Bronchial epithelial cell (primary cell): Measurements from ENCODE around the gene MYCT1. TPM values are rescaled to one million over a fixed set of nuclear protein-coding genes. Genes with fewer than 3 reads are reported as not detected.
"Not testable (repeated sequence)": the region's sequence is repeated elsewhere in the genome, so short reads cannot be mapped to it uniquely, and the experiment has no call there.

Source experiments
- DNase-seq: peaks from one replicate; pipeline ENCODE4 v3.0.0-alpha.2; 2010; ENCODE audit warnings: low read depth
- FAIRE-seq: peaks from 2 replicates; lab custom pipeline; 2011; peaks lifted over from hg19 to GRCh38; lab: Jason Lieb, UNC
- H3K27me3 ChIP-seq: 2 replicates; pipeline ENCODE4 v1.5.1; 2011; ENCODE audit warnings: low read length; ENCODE audit not compliant: control insufficient read depth, insufficient read depth
- H3K36me3 ChIP-seq: 2 replicates; pipeline ENCODE4 v1.5.1; 2011; ENCODE audit warnings: low read length; ENCODE audit not compliant: control insufficient read depth, insufficient read depth
- H3K4me3 ChIP-seq: 2 replicates; pipeline ENCODE4 v1.5.1; 2011; ENCODE audit warnings: mild to moderate bottlenecking, low read depth, low read length, control low read depth
- CTCF ChIP-seq: IDR thresholded peaks from 2 replicates; pipeline ENCODE4 v1.5.1; 2011; ENCODE audit warnings: mild to moderate bottlenecking, moderate library complexity, low read length, control low read depth, inconsistent platforms; ENCODE audit not compliant: insufficient read depth, severe bottlenecking
- total RNA-seq: library from RNA; depleted of rRNA; stranded (reverse); fragments of >200 nt; gene quantifications from 2 replicates; pipeline ENCODE4 v1.2.1, GENCODE V29; 2014

MYCT1 gene
- total RNA-seq, 1 donor from 2014 or later: 0.53 TPM

DNA sequence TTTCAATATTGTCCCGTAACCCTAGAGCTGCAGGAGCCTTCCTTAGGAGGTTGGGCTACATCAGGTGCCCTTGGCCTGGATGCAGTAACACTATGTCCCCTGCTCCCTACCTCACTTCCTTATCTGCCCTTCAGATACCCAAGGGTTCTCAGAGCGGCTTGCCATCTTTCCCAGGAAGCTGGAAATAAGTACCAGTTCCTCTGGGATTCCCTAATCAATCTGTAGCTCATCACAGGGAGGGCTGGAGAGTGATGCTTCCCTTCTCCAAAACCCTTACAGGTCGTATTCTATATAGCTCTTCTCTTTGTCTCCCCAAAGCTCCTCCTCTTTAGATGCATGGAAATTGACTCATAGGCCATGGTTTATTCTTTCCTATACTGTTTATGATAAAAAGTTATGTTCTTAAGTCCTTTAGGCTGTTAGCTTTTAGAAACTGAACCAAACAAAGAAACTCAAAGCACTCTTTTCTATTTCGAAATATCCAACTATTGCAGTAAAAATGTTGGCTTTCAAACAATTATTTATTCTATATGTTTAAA lies 4.2 kb downstream of the MYCT1 start:
- no peak overlapping the region for H3K4me3 ChIP-seq
- DNase-seq (no peak), FAIRE-seq (no peak)
- no peak for TF ChIP-seq CTCF
- H3K36me3 ChIP-seq: no peaks in the 10 kb centered on the region
- no peaks in the 10 kb centered on the region for H3K27me3 ChIP-seq

GRCh38 chr6:152703750-152704149 lies 6.1 kb downstream of the MYCT1 start:
- not testable (repeated sequence) for H3K27me3 ChIP-seq, DNase-seq, H3K4me3 ChIP-seq, FAIRE-seq, H3K36me3 ChIP-seq

DNA sequence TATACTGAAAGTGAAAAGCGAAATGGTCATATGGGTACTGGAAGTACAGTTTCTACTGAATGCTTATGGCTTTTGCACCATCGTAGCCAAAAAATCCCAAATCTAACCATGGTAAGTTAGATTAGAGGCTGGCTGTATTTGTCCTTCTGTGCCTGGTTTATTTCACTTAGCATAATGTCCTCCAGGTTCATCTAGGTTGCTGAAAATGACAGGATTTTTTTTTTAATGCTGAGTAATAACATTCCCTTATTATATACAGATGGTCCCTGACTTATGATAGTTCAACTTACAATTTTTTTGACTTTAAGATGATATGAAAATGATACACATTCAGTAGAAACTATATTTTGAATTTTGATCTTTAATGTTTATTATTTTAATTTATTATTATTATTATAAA lies 7.6 kb downstream of the MYCT1 start:
- H3K27me3 ChIP-seq: no peaks in the 10 kb centered on the region
- no peak for DNase-seq
- no peak for FAIRE-seq
- TF ChIP-seq CTCF: no peak
- no peak overlapping the region for H3K4me3 ChIP-seq
- no peaks in the 10 kb centered on the region for H3K36me3 ChIP-seq

DNA sequence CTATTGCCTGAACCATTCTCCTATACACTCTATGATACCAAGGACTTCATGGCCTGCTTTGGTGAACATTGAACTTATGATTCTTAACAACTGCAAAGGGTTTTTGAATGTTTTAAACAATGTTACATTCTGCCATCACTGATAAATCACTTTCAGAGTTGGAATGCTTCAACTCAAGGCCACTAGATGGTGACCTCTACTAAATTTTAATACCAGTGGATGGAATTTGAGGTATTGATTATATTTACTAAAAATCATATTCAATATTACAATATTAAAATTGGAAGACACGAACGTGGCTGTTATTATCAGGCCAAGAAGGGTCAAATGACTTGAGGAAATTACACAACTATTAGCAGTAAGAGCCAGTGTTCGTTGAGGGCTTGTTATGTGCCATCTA lies 18.6 kb downstream of the MYCT1 start:
- DNase-seq: no peak
- Histone ChIP-seq H3K36me3 (no peaks in the 10 kb centered on the region), H3K4me3 (no peak overlapping the region), H3K27me3 (no peaks in the 10 kb centered on the region)
- FAIRE-seq: no peak
- TF ChIP-seq CTCF: no peak

DNA sequence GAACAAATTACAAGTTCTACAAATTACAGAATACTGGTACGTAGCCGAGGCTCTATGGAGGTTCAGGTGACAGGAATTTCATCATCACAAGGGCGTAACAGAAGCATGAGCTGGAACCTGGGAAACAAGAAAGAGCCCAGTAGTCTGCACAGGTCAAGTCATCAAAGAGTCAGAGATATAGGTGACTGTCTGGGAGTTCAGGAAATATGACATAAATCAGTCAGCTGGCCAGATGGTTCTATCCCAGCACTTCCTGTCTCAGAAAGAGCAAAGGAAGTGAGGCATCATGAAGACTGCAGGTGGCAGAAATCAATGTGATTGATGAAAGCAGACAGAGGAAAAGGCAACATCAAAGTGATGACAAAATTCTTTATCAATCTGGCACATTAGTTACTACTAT lies 23.3 kb downstream of the MYCT1 start:
- Histone ChIP-seq H3K27me3 (no peaks in the 10 kb centered on the region), H3K4me3 (no peak overlapping the region), H3K36me3 (no peaks in the 10 kb centered on the region)
- DNase-seq (peak; percentile 82), FAIRE-seq (no peak)
- TF ChIP-seq CTCF: no peak

DNA sequence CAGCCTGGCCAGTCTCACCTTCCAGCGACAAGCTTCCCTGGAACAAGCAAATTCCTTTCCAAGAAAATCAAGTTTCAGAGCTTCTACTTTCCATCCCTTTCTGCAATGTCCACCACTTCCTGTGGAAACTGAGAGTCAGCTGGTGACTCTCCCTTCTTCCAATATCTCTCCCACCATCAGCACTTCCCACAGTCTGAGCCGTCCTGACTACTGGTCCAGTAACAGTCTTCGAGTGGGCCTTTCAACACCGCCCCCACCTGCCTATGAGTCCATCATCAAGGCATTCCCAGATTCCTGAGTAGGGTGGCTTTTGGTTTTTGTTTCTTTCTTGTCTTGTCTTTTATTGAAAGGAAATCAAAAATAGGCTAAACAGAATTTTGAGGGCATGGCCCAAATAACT lies 24.3 kb downstream of the MYCT1 start:
- Histone ChIP-seq H3K36me3 (no peaks in the 10 kb centered on the region), H3K27me3 (no peaks in the 10 kb centered on the region), H3K4me3 (no peak overlapping the region)
- TF ChIP-seq CTCF: no peak
- FAIRE-seq: peak; percentile 62
- DNase-seq: no peak
